Spleen (tissue), 7 donors: ENCODE results near the gene CEP19.

ENCODE experiments used
- POLR2AphosphoS5 ChIP-seq, 3 donors: sonication (generic); formaldehyde crosslinking; IDR thresholded peaks; one replicate each; pipeline ENCODE4 v1.5.1; 2017; ENCODE audit warnings: antibody characterized with exemption in 3 of 3
- TF ChIP-seq, protein P1 (sequence below), 11 experiments: fragments of 200-600 bp in 7 of 11; fragments of 450-650 bp in 4 of 11; sonication (generic) in 4 of 11; IDR thresholded peaks in 8 of 11; conservative IDR thresholded peaks in 3 of 11; 1 replicate in 7 of 11; 2 replicates in 4 of 11; pipeline versions ENCODE4 v1.4.0 to v1.8.0; 2016 to 2021; ENCODE audit warnings: antibody characterized with exemption in 11 of 11, inconsistent platforms in 4 of 11, mild to moderate bottlenecking in 1 of 11
- donor health status: DM: no; HTN: no; CAD: no; lungs with moderate emphysema.
- donor health status: DM: no; HTN: no; CAD: no.
- donor health status: DM: no; HTN: no; CAD: no.

DNA sequence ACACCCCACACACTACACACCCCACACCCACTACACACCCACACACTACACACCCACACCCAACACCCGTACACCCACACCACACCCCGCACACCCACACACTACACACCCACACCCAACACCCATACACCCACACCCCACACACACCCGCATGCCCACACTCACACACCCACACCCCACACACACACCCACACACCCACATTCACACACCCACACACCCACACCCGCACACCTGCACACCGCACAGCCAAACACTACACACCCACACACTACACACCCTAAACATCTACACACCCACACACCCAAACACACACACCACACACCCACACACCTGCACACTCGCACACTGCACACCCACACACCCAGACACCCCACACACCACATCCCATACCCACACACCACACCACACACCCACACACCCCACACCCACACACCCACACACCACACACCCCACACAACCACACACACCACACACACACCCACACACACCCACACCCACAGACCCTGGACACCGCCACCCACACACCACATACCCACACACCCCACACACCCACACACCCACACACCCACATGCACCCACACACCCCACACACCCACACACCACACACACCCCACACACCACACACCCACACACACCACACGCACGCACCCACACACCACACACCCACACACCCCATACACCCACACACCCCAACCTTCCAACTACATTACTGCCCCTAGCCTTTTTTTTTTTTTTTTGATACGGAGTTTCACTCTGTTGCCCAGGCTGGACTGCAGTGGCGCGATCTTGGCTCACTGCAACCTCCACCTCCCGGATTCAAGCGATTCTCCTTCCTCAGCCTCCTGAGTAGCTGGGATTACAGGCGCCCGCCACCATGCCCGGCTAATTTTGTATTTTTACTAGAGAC lies 16.9 kb downstream of the CEP19 start:
- TF ChIP-seq, protein P1, sequence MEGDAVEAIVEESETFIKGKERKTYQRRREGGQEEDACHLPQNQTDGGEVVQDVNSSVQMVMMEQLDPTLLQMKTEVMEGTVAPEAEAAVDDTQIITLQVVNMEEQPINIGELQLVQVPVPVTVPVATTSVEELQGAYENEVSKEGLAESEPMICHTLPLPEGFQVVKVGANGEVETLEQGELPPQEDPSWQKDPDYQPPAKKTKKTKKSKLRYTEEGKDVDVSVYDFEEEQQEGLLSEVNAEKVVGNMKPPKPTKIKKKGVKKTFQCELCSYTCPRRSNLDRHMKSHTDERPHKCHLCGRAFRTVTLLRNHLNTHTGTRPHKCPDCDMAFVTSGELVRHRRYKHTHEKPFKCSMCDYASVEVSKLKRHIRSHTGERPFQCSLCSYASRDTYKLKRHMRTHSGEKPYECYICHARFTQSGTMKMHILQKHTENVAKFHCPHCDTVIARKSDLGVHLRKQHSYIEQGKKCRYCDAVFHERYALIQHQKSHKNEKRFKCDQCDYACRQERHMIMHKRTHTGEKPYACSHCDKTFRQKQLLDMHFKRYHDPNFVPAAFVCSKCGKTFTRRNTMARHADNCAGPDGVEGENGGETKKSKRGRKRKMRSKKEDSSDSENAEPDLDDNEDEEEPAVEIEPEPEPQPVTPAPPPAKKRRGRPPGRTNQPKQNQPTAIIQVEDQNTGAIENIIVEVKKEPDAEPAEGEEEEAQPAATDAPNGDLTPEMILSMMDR (IDR thresholded peaks at IDR 0.05 in 8 of 11, conservative IDR thresholded peaks at IDR 0.05 in 3 of 11), result no peak
- TF ChIP-seq POLR2AphosphoS5 (IDR thresholded peaks at IDR 0.05), result no peak
